HG02588 (cell line): Measurements from ENCODE around the gene FAM83F.

Experiments used
- ATAC-seq: cut with Tn5 transposase; IDR thresholded peaks from one replicate; pipeline ENCODE4 v1.9.1; 2021; ENCODE audit warnings: mild to moderate bottlenecking, moderate library complexity; ENCODE audit not compliant: unreplicated experiment

Gene FAM83F

GRCh38 chr22:40033586-40034380 is 39.0 kb downstream of the FAM83F start:
- ATAC-seq: no peak

GRCh38 chr22:40035351-40035750 is 40.6 kb downstream of the FAM83F start:
- ATAC-seq: no peak

- no peak for ATAC-seq
Measured at GRCh38 chr22:40036126-40036525, 41.4 kb downstream of the FAM83F start.

GRCh38 chr22:40036591-40037225 is 42.0 kb downstream of the FAM83F start:
- no peak for ATAC-seq

GRCh38 chr22:40037320-40037719 is 42.6 kb downstream of the FAM83F start:
- no peak for ATAC-seq

- ATAC-seq: no peak
Measured at GRCh38 chr22:40039482-40040115, 44.8 kb downstream of the FAM83F start.

GRCh38 chr22:40040927-40041326 is 46.2 kb downstream of the FAM83F start:
- no peak for ATAC-seq

- ATAC-seq: no peak
Measured at GRCh38 chr22:40041366-40042137, 46.8 kb downstream of the FAM83F start.

GRCh38 chr22:40042312-40042711 is 47.6 kb downstream of the FAM83F start:
- ATAC-seq: no peak

- no peak for ATAC-seq
Measured at GRCh38 chr22:40043081-40043480, 48.3 kb downstream of the FAM83F start.

GRCh38 chr22:40043793-40044101 is 49.0 kb downstream of the FAM83F start:
- ATAC-seq: no peak

GRCh38 chr22:40044102-40044869 is 49.5 kb downstream of the FAM83F start:
- peak; percentile 82 for ATAC-seq

- peak; percentile 23 for ATAC-seq
Measured at GRCh38 chr22:40044870-40045834, 50.4 kb downstream of the FAM83F start.

GRCh38 chr22:40046126-40046525 is 51.4 kb downstream of the FAM83F start:
- no peak for ATAC-seq

GRCh38 chr22:40050258-40050657 is 55.5 kb downstream of the FAM83F start:
- peak; percentile 77 for ATAC-seq

- no peak for ATAC-seq
Measured at GRCh38 chr22:40051322-40051721, 56.6 kb downstream of the FAM83F start.

- no peak for ATAC-seq
Measured at GRCh38 chr22:40053460-40053859, 58.7 kb downstream of the FAM83F start.

GRCh38 chr22:40054486-40054885 is 59.7 kb downstream of the FAM83F start:
- ATAC-seq: no peak

GRCh38 chr22:40055143-40055883 is 60.6 kb downstream of the FAM83F start:
- no peak for ATAC-seq
